GM12878 (cell line): ENCODE results near the gene MRPL38. TPM values are rescaled to one million over a fixed set of nuclear protein-coding genes. Genes with fewer than 3 reads are reported as not detected.

Experiments used
- BHLHE40 ChIP-seq, 2 experiments: fragments of 450-650 bp in 1 of 2; IDR thresholded peaks; 2 replicates each; pipeline ENCODE4 v1.6.1; 2011 to 2017; ENCODE audit warnings: low read depth in 2 of 2, borderline replicate concordance in 1 of 2, improper control_type of control experiment in 1 of 2, low read length in 1 of 2, mild to moderate bottlenecking in 1 of 2
- CBX3 ChIP-seq: fragments of 200-600 bp; sonication (generic); IDR thresholded peaks from 2 replicates; pipeline ENCODE4 v1.6.1; 2016; ENCODE audit warnings: low read depth, borderline replicate concordance
- CHD2 ChIP-seq: IDR thresholded peaks from 2 replicates; pipeline ENCODE4 v1.6.1; 2011; ENCODE audit warnings: low read depth, low read length, improper control_type of control experiment, borderline replicate concordance
- CUX1 ChIP-seq: IDR thresholded peaks from 2 replicates; pipeline ENCODE4 v1.6.1; 2012; ENCODE audit warnings: improper control_type of control experiment, low read depth, low read length; ENCODE audit not compliant: insufficient replicate concordance
- DPF2 ChIP-seq: fragments of 450-650 bp; IDR thresholded peaks from 2 replicates; pipeline ENCODE4 v1.6.1; 2017; ENCODE audit warnings: mild to moderate bottlenecking
- ESRRA ChIP-seq: IDR thresholded peaks from 2 replicates; pipeline ENCODE4 v1.6.1; 2012; ENCODE audit warnings: mild to moderate bottlenecking, low read length, improper control_type of control experiment
- EZH2 ChIP-seq: IDR thresholded peaks from 2 replicates; pipeline ENCODE4 v1.6.1; 2012; ENCODE audit warnings: low read depth, mild to moderate bottlenecking, control low read depth, inconsistent platforms, low read length, borderline replicate concordance; ENCODE audit not compliant: control insufficient read depth
- IKZF2 ChIP-seq, 2 experiments: fragments of 450-650 bp; IDR thresholded peaks; 2 replicates each; pipeline ENCODE4 v1.6.1; 2017; ENCODE audit warnings: mild to moderate bottlenecking in 2 of 2, moderate library complexity in 2 of 2
- IRF3 ChIP-seq: fragments of 450-650 bp; IDR thresholded peaks from 2 replicates; pipeline ENCODE4 v1.6.1; 2014; ENCODE audit warnings: mild to moderate bottlenecking
- MAX ChIP-seq: IDR thresholded peaks from 2 replicates; pipeline ENCODE4 v1.6.1; 2012; ENCODE audit warnings: low read depth, low read length, improper control_type of control experiment
- PAX5 ChIP-seq: IDR thresholded peaks from 2 replicates; pipeline ENCODE4 v1.6.1; 2011; ENCODE audit warnings: low read depth, low read length, borderline replicate concordance
- SIX5 ChIP-seq: IDR thresholded peaks from 2 replicates; pipeline ENCODE4 v1.6.1; 2011; ENCODE audit warnings: mild to moderate bottlenecking, low read depth, low read length, moderate library complexity; ENCODE audit not compliant: severe bottlenecking
- SMC3 ChIP-seq: IDR thresholded peaks from 2 replicates; pipeline ENCODE4 v1.6.1; 2011; ENCODE audit warnings: low read length, improper control_type of control experiment, borderline replicate concordance
- SPI1 ChIP-seq: IDR thresholded peaks from 2 replicates; pipeline ENCODE4 v1.6.1; 2011; ENCODE audit warnings: low read depth, mild to moderate bottlenecking, low read length, moderate library complexity, borderline replicate concordance; ENCODE audit not compliant: insufficient read depth
- STAT3 ChIP-seq: IDR thresholded peaks from 2 replicates; pipeline ENCODE4 v1.6.1; 2011; ENCODE audit warnings: low read depth, low read length, improper control_type of control experiment
- TCF3 ChIP-seq: IDR thresholded peaks from 2 replicates; pipeline ENCODE4 v1.6.1; 2012; ENCODE audit warnings: low read depth, mild to moderate bottlenecking, low read length, borderline replicate concordance; ENCODE audit not compliant: insufficient read depth
- WRNIP1 ChIP-seq: IDR thresholded peaks from 2 replicates; pipeline ENCODE4 v1.6.1; 2011; ENCODE audit warnings: low read depth, low read length, improper control_type of control experiment, borderline replicate concordance
- ZNF217 ChIP-seq: fragments of 450-650 bp; IDR thresholded peaks from 2 replicates; pipeline ENCODE4 v1.6.1; 2017; ENCODE audit warnings: antibody characterized with exemption, mild to moderate bottlenecking
- ZNF24 ChIP-seq: fragments of 450-650 bp; IDR thresholded peaks from 2 replicates; pipeline ENCODE4 v1.6.1; 2017; ENCODE audit warnings: antibody characterized with exemption, mild to moderate bottlenecking
- ZNF274 ChIP-seq: IDR thresholded peaks from one replicate; pipeline ENCODE4 v1.8.0; 2011; ENCODE audit not compliant: insufficient read length, insufficient read depth
- polyA plus RNA-seq, 11 experiments: library from polyadenylated mRNA; depleted of rRNA in 4 of 11; unstranded in 6 of 11; stranded (reverse) in 5 of 11; fragments of >200 nt; fragmentation: Nextera tagmentation in 4 of 11; fragmentation: Illumina TruSeq in 1 of 11; extraction: Ambion mirVana in 4 of 11; extraction: Trizol in 1 of 11; gene quantifications; 1 replicate in 1 of 11; 2 replicates in 10 of 11; pipeline versions ENCODE4 v1.2.1 to v1.2.3, GENCODE V29; 2011 to 2016; ENCODE audit warnings: inconsistent platforms in 2 of 11, missing spikeins in 2 of 11, low read depth in 1 of 11
- total RNA-seq, 4 experiments: library from RNA; depleted of rRNA in 3 of 4; stranded (reverse); fragments of >200 nt in 3 of 4; fragmentation: Illumina TruSeq in 1 of 4; extraction: Trizol in 1 of 4; gene quantifications; 2 replicates each; pipeline versions ENCODE4 v1.2.1 to v1.2.3, GENCODE V29; 2013 to 2021
- TF ChIP-seq, protein P1 (sequence below): fragments of 450-650 bp; IDR thresholded peaks from 2 replicates; pipeline ENCODE4 v1.6.1; 2017; ENCODE audit warnings: low read depth, mild to moderate bottlenecking, moderate library complexity

The MRPL38 gene
- total and polyA plus RNA-seq, 10 of the 15 experiments (the other 5 are each of a cell fraction or from before 2014, with no cell fraction given), result 6.6 to 205 (median 53.1) TPM

DNA sequence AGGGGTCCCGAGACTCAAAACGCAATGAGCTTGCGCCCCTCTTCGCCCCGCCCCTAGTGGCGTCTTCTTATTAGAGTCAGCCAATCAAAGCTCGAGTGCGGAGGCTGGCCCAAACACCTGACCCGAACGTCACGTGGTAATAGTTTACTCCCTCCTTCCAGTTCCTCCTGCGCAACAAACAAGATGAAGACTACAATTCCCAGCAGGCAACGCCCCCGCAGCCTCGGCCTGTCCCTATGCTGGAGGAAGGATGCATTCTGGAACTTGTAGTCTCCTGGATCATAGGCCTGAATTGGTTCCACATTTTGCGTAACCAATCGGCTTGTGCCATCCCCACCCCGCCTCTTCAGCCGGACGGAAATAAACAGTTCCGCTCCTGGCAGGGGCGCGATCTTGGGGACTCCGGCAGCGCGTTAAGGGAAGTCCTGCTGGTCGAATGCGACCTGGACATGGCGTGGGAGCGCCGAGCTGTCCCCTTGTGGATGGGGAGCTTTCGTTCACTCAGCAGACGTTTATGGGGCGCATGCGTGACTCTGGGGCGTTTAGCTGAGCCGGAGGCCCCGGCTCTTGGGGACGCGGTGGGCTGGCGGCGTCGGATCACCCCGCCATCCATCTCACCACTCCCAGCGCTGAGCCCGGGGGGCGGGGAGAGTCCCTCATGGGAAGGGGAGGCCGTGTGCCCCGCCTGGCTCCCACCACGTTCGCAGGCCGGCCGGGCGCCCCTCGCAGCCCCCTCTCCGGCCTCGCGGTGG, 49.2 kb downstream of the MRPL38 start, which contains the start of gene WBP2 (continued):
- peak; percentile 12 for TF ChIP-seq CUX1
- TF ChIP-seq ZNF217, result peak; percentile 49; the same call in 1 of the 2 replicates
- no peak; the same call in 1 of the 2 replicates for TF ChIP-seq MAX
- peak; percentile 76 for TF ChIP-seq SPI1
- no peak for TF ChIP-seq EZH2
- TF ChIP-seq CHD2, result peak; percentile 73; the same call in 1 of the 2 replicates
- TF ChIP-seq DPF2, result peak; percentile 80
- peak; percentile 99 for TF ChIP-seq SIX5
- peak; percentile 22; the same call in 1 of the 2 replicates for TF ChIP-seq ESRRA
- TF ChIP-seq BHLHE40 (IDR thresholded peaks at IDR 0.05; ENCODE audit: borderline replicate concordance in 1 of 2, low read depth in 2 of 2, low read length in 1 of 2), result peak; percentile 56 to 81; a peak in 2 of 4 replicates
- TF ChIP-seq PAX5, result 0 out of 2 replicates have a peak, but pooled peaks have one; percentile 59
- TF ChIP-seq TCF3, result peak; percentile 43; the same call in 1 of the 2 replicates
- TF ChIP-seq ZNF24, result no peak
- no peak for TF ChIP-seq WRNIP1
- no peak for TF ChIP-seq CBX3
- TF ChIP-seq IRF3, result peak; percentile 62; the same call in 1 of the 2 replicates
- TF ChIP-seq STAT3, result no peak
- no peak for TF ChIP-seq ZNF274
- TF ChIP-seq, protein P1, sequence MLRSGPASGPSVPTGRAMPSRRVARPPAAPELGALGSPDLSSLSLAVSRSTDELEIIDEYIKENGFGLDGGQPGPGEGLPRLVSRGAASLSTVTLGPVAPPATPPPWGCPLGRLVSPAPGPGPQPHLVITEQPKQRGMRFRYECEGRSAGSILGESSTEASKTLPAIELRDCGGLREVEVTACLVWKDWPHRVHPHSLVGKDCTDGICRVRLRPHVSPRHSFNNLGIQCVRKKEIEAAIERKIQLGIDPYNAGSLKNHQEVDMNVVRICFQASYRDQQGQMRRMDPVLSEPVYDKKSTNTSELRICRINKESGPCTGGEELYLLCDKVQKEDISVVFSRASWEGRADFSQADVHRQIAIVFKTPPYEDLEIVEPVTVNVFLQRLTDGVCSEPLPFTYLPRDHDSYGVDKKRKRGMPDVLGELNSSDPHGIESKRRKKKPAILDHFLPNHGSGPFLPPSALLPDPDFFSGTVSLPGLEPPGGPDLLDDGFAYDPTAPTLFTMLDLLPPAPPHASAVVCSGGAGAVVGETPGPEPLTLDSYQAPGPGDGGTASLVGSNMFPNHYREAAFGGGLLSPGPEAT, result peak; percentile 66
- peak; percentile 30; the same call in 1 of the 2 replicates for TF ChIP-seq SMC3
- TF ChIP-seq IKZF2 (IDR thresholded peaks at IDR 0.05), result no peak
